ENCODE results near the gene BEND6.
"Not testable (repeated sequence)": the region's sequence is repeated elsewhere in the genome, so short reads cannot be mapped to it uniquely, and the experiment has no call there.

The BEND6 gene

GRCh38 chr6:57038906-57039305 is 84.0 kb downstream of the BEND6 start:
- DNase-seq: no peak

- DNase-seq: no peak
Observed at GRCh38 chr6:57040011-57040410, 85.1 kb downstream of the BEND6 start.

- not testable (repeated sequence) for DNase-seq
Observed at GRCh38 chr6:57044061-57044460, 89.2 kb downstream of the BEND6 start.

- no peak for DNase-seq
Observed at GRCh38 chr6:57044568-57044967, 89.7 kb downstream of the BEND6 start.

GRCh38 chr6:57046332-57047256 is 91.7 kb downstream of the BEND6 start, which contains the start of gene KIAA1586:
TSS of gene KIAA1586 (plus strand) at chr6:57046693. CDS start at chr6:57046756, 63 bp downstream.
- peak; percentile 69 for DNase-seq

GRCh38 chr6:57047257-57047585 is 92.3 kb downstream of the BEND6 start:
- not testable (repeated sequence) for DNase-seq

GRCh38 chr6:57047859-57048258 is 93.0 kb downstream of the BEND6 start:
- not testable (repeated sequence) for DNase-seq

- DNase-seq: no peak
Observed at GRCh38 chr6:57048577-57048976, 93.7 kb downstream of the BEND6 start.

- DNase-seq: no peak
Observed at GRCh38 chr6:57063847-57064246, 108.9 kb downstream of the BEND6 start.

GRCh38 chr6:57064809-57065208 is 109.9 kb downstream of the BEND6 start:
- DNase-seq: no peak

GRCh38 chr6:57068061-57068460 is 113.2 kb downstream of the BEND6 start:
- DNase-seq: no peak

- DNase-seq: no peak
Observed at GRCh38 chr6:57069228-57069627, 114.3 kb downstream of the BEND6 start.

- no peak for DNase-seq
Observed at GRCh38 chr6:57069920-57070331, 115.0 kb downstream of the BEND6 start.

GRCh38 chr6:57072108-57072507 is 117.2 kb downstream of the BEND6 start:
- no peak for DNase-seq

GRCh38 chr6:57074383-57074782 is 119.5 kb downstream of the BEND6 start:
- no peak for DNase-seq

- no peak for DNase-seq
Observed at GRCh38 chr6:57075092-57075491, 120.2 kb downstream of the BEND6 start.

All from activated effector memory CD4-positive, alpha-beta T cell treated with Interleukin-2 at 50 U/mL for 16 hours (primary cell).